GM21515 (cell line): ENCODE results near the gene DEFB129.
"Not testable (repeated sequence)": the region's sequence is repeated elsewhere in the genome, so short reads cannot be mapped to it uniquely, and the experiment has no call there.

Experiments
- ATAC-seq: cut with Tn5 transposase; IDR thresholded peaks from one replicate; pipeline ENCODE4 v1.9.1; 2021; ENCODE audit not compliant: unreplicated experiment

Gene DEFB129, protein sequence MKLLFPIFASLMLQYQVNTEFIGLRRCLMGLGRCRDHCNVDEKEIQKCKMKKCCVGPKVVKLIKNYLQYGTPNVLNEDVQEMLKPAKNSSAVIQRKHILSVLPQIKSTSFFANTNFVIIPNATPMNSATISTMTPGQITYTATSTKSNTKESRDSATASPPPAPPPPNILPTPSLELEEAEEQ

DNA sequence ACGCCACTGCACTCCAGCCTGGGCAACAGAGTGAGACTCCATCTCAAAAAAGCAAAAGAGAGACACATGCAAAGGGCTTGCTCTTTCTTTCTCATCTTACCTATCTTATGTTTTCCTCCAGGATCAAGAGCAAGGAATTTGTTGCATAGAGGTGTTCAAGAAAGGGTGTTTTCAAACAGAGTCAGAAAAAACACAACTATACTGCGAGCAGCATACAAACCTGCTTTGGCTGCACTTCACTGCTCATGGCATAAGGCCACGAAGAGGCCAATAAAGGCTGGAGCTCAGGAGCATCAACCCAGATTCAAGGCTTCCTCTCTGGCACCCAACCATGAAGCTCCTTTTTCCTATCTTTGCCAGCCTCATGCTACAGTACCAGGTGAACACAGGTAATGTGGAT is at the start of gene DEFB129:
DEFB129 (plus strand) TSS at position 301 of the 400 bp plus-strand sequence; CDS start at position 332, 31 bp downstream.
- ATAC-seq = no peak

DNA sequence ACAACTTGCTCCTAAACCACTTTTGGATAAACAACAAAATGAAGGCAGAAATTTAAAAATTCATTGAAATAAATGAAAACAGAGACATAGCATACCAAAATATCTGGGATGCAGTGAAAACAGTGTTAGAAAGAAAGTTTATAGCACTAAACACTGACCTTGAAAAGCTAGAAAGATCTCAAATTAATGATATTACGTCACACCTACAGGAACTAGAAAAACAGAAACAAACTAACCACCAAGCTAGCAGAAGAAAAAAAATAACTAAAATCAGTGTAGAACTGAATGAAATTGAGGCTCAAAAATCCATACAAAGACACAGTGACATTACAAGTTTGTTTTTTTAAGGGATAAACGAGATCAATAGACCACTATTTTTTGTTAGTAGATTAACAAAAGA is 42.8 kb upstream of the DEFB129 start:
- no peak for ATAC-seq

DNA sequence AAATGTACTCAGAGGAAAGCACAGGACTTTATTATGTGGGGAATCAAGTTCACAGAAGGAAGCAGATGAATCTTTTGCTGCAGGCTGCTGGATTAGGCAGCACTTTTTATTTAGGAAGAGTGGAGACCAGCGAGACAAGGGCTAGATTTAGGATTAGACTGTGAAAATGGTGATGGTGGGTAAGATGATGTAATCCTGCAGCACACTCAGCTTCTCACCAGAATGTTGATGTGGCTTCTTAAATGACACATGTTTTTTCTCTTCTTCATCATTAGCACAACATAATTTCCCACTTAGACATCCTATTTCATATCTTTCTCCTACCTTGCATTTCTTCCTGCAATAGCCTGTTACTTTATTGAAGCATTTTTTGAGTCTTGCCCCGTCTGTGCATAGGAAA is 39.3 kb upstream of the DEFB129 start:
- ATAC-seq = no peak

DNA sequence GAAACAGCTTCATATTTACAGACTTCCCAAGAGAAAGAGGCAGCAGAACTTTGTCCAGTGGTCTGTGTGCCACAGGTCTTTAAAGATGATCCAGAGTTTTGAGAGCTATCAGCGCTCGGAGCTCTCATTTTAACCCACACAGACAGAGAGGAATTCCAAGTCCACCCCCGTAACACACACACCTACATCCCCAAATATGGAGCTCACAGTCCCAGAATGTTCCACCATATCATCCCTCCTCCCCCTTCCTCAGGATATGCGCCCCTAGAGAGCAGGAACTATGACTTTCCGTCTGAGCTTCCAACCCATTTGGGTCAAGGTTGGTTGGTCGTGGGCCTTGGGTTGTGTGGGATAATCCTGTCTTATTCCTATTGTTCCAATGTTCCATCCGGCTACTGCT is 37.4 kb upstream of the DEFB129 start, which contains the start of gene DEFB128:
DEFB128 (minus strand) TSS at position 101 of the 400 bp plus-strand sequence; CDS start at position 13, 88 bp downstream.
- ATAC-seq = no peak

DNA sequence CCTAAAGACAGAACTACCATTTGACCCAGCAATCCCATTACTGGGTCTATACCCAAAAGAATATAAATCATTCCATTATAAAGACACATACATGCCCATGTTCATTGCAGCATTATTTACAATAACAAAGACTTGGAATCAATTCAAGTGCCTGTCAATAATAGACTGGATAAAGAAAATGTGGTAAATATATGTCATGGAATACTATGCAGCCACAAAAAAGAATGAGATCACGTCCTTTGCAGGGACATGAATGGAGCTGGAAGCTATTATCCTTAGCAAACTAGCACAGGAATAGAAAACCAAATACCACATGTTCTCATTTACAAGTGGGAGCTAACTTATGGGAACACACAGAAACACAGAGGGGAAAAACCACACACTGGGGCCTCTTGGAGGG is 28.8 kb upstream of the DEFB129 start:
- ATAC-seq = no peak

DNA sequence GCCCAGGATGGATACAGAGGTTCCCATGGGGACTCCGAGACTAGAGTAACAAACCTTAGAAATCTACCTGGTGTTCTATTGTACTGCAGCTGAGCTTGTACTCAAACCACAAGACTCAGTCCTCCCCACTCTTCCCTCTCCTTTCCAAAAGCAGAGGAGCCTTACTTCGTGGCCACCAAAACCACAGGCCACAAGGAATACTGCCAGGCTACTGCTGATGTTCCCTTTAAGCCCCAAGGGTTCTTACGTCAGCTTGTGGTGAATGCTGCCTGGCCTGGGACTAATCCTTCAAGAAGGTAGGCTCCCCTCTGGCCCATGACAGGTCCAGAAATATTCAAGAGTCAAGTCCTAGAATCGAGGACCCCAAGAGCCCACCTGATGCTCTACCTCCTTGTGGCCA is 27.1 kb upstream of the DEFB129 start:
- no peak for ATAC-seq

DNA sequence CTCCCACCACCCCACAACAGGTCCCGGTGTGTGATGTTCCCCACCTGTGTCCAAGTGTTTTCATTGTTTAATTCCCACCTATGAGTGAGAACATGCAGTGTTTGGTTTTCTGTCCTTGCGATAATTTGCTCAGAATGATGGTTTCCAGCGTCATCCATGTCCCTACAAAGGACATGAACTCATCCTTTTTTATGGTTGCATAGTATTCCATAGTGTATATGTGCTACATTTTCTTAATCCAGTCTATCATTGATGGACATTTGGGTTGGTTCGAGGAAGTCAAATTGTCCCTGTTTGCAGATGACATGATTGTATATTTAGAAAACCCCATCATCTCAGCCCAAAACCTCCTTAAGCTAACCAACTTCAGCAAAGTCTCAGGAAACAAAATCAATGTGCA is 23.4 kb upstream of the DEFB129 start:
- not testable (repeated sequence) for ATAC-seq

DNA sequence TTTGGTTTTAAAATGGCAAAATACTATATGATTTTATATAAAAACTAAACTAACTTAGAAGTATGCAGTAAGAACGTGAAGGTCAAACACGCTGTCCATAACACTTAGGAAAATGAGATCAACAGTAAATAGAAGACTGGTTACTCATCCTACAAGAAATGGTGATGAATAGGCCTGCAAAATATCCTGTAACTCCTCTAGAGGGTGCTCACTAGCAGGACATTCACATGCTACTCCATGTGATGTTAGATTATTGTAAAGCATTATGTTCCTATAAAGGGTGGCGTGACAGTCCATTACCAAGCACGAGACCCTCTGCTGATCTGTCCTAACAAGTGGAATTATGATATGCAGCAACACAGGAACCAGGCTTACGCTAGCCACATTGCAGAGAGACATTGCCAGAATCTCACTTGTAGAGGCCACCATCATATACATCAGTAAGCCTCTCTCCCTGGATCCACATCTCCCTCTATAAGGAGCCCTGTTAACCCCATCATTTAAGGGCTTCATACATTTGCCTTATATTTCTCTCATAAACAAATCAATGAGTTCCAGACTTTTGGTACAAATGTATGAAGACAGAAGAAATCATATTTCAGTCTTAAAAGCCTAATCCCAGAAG is 18.0 kb upstream of the DEFB129 start:
- no peak for ATAC-seq

DNA sequence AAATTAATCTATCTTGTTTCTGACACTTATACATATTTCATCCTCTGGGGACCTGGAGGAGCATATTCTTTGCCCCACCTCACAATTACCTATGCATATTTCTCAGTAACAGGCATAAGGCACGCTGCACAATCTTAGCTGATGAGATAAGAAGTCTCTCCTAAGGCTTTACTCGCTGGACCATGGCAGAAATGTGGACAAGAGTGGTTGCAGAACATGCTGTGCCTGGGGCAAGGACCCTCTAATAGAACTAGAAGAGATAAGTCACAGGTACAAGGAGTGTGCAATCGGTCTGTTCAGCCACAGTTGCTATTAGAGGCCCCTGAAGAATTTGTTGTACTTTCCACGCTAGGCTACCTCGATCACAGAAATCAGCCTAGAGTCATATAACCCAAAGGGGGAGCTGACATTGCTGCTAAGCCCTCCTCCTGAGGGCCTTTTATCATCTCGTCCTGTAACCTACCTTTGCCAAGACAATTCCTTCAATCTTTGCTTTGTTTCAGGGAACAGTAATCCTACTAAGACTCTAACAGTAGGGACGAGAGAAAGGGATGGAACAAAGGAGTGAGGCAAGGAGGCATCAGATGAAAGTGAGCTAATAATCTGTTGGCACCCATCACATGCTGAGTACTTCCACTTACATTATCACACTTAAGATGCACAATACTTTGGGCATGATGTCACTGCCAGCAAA is 16.1 kb upstream of the DEFB129 start:
- ATAC-seq = no peak

DNA sequence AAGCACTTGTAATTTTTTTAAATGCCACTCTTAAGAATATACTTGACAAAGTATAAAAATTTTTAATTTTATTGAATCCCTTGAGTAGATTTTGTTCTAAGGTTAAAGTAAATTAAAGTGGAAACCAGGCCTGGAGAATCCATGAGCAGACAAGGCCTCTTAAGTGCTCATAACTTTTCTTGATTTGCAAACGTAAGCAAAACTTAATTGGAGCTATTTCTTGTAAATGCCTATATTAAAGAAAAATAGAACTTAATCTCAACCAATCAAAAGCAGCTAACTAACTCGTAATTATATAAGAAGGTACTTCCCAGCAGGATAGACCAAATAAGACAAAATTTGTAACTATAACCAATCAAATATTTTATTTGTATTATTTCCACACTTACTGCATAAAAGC is 12.7 kb upstream of the DEFB129 start:
- ATAC-seq = no peak

DNA sequence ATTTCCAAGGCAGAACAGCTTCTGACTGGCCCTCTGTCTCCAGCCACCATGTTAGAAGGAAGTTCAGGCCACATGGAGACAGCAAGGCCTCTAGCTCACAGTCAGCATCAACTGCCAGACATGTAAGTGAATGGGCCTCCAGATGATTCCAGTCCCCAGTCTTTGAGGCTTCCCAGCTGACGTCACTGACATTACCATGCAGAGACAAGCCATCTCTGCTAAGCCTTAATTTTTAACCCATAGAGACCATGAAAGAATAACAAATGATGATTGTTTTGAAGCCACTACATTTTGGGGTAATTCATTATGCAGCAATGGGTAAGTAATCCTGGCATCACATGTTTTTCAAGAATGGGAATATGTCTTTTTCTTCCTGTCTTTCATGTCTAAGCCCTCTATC is 11.3 kb upstream of the DEFB129 start:
- no peak for ATAC-seq

DNA sequence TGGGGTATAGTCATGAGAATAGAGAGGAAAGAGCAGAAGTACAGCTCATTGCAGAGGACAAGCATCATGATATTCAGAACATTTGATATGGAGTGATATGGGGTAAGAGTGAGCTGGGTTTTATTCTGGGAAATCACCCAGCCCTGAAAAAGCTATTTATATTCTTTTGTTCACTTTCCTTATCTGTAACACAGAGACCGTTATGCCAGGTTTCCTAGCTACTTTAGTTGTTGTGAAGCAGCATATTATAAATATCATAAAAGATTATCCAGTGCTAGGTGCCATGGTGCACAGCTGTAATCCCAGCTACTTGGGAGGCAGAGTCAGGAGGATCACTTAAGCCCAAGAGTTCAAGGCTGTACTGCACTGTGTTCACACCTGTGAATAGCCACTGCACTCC is 9.8 kb upstream of the DEFB129 start:
- no peak for ATAC-seq

DNA sequence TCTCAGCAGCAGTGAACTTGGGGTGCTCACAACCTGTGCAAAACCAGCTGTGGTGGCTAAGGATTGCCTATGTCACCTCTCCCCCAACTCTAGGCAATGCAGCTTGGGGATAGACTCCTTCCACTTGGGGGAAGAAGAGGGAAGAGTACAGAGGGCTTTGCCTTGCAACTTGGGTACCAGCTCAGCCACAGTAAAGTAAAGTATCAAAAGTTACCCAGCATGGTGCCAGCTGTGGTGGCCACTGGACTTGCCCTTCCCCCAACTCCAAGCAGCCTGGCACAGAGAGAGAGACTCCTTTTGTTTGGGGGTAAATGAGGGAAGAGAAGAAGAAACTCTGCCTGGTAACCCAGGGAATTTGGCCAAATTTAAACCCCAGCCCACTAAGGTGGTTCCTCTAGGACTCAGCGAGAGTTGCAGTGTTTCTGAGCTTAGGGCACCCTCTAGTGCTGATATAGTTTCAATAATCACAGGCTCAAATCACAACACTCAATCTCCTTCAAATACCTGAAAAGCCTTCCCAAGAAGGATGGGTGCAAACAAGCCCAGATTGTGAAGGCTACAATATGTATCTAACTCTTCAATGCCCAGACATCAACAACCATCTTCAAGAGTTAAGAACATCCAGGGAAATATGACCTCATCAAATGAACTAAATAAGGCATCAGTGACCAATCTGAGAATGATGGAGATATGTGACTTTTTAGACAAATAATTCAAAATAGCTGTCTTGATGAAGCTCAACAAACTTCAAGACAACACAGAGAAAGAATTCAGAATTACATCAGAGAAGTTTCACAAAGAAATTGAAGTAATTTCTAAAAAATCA is 7.6 kb upstream of the DEFB129 start:
- no peak for ATAC-seq

DNA sequence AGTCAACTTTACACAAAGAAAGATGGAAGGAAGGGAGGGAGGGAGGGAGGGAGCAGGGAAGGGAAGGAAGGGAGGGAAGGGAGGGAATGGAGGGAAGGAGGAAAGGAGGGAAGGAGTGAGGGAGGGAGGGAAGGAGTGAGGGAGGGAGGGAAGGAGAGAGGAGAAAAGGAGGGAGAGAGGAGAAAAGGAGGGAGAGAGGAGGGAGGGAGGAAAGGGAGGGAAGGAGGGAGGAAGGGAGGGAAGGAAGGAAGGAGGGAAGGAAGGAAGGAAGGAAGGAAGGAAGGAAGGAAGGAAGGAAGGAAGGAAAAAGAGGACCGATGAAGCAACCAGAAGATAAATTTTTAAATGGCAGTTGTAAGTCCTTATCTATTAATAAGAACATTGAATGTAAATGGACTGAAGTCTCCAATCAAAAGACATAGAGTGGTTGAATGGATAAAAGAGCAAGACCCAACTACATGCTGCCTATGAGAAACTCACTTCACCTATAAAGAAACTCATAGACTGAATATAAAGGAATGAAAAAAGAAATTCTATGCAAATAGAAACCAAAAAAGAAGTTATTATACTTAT is 5.7 kb upstream of the DEFB129 start:
- ATAC-seq = no peak

DNA sequence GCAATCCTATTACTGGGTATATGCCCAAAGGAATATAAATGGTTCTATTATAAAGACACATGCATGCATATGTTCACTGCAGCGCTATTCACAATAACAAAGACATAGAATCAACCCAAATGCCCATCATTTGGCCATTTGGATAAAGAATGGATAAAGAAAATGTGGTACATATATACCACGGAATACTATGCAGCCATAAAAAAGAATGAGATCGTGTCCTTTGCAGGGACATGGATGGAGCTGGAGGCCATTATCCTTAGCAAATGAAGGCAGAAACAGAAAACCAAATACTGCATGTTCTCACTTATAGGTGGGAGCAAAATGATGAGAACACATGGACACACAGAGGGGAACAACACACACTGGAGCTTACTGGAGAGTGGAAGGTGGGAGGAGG is 1.2 kb upstream of the DEFB129 start:
- not testable (repeated sequence) for ATAC-seq

DNA sequence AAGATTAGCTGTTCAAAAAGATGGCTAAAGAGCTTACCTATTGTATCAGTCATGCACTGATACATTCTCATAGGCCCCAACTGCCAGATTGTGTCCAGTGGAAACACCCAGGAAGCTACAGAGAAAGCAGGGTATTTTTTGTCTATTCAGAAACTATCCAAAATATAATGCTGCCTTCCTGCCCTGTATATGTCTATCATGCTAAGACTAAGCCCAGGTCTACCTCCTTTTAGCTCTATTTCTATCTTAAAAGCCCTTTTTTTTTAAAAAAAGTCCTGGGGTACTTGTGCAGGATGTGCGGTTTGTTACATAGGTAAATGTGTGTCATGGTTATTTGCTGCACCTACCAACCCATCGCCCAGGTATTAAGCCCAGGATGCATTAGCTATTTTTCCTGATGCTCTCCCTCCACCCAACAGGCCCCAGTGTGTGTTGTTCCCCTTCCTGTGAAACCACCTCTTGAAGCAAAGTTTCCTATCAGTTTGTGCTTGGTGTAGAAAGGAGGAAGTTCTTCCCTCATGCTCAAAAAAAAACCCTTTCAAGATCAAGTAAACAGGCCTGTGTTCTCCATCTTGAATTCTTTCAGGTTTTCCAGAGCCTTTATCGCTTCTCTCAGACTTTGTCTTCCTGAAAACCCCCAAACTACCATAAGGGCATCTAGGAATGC is 514 bp downstream of the DEFB129 start:
- ATAC-seq = no peak

DNA sequence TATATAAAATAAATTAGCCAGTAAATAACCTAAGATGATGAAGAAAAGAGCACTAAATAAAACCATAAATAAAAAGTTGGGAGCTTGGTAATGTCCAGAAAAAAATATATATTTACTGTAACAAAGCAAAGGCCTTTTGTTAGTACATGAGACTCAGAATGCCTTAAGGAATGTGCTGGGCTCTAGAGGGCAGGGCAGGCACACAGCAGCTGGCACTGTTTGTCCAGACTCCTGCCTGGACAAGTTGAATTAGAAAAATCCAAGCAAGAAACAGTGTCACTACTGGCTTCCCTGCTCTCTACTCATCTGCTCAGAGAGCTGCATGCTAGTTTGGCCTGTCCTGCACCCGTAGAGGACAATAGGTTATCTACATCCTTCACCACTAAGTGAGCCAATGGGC is 8.8 kb downstream of the DEFB129 start:
- no peak for ATAC-seq

DNA sequence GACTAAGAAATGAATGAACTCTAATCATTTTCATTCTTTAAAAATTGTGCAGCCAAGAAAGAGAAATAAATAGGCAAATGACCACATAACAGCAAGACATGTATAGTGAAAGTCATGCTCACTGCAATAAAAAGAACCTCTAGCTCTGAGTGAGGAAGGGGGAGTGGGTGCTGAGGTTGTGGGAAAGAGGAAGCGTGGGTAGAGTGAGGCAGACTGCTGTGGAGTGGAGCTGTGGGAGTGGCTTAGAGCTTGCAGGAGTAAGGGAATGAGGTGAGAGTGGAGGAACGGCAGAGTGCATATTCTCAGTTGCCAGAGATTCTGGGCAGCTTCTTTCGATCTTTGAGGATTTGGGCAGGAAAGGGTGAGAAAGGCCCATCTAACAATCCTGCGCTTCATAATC is 10.4 kb downstream of the DEFB129 start:
- no peak for ATAC-seq

DNA sequence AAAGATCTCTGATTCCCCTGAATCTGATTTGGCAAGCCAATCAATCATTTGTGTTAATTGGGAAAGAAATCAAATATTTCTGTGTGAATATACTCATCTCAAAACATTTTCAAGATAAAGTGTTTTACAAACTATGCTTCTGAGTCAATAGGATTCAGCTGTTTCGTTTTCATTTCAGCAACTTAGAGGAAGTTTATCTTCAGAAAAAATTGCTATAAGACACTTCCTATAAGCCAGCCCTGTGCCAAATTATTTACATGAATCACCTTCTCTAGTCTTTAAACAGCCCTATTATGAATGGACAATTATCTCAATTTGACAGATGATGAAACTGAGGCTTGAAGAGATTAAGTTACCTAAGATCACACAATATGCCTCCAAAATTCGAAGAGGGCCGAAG is 10.9 kb downstream of the DEFB129 start:
- no peak for ATAC-seq

DNA sequence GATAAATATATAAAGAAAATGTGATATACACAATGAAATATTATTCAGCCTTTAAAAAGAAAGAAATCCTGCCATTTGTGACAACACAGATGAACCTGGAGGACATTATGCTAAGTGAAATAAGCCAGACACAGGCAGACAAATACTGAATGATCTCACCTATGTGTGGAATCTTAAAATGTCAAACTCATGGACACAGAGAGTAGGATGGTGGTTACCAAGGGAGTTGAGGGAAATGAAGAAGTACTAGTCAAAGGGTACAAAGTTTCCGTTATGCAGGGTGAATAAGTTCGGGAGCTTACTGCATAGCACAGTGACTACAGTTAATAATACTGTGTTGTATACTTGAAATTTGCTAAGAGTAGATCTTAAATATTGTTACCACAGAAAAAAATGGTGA is 15.8 kb downstream of the DEFB129 start:
- no peak for ATAC-seq

DNA sequence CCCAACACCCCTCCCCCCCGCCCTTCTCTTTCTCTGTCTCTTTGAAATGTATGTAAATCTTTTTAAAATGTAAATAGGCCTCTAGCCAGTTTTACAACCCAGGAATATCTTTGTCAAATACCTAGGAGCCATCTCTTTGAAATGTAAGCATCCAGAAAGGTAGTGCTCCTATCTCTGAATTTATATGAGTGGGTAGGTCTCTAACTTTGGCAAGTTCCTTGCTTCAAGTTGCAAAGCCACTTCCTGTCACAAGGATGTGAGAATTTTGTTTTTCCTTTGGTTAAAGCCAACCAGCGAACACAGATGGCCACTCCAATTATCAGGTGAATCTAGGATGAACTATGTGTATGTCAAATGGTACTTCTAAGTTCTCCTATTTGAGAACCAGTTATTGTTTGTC is 24.3 kb downstream of the DEFB129 start:
- no peak for ATAC-seq
